Activated CD4-positive, alpha-beta T cell treated with anti-CD3 and anti-CD28 coated beads, Interleukin-2, amount 50 U/mL, for 1 hour (primary cell): ENCODE results near the gene HMGN1.
"Not testable (repeated sequence)": the region's sequence is repeated elsewhere in the genome, so short reads cannot be mapped to it uniquely, and the experiment has no call there.

Experiments used
- DNase-seq: peaks from one replicate; pipeline ENCODE4 v3.0.0-alpha.2; 2020

The HMGN1 gene

GRCh38 chr21:39348355-39349210, at the start of gene HMGN1:
Gene HMGN1 (minus strand): TSS chr21:39349088. CDS start chr21:39348917, 171 bp downstream.
- peak; percentile 82 for DNase-seq

GRCh38 chr21:39397646-39398385, 48.9 kb upstream of the HMGN1 start:
- DNase-seq = no peak

- no peak for DNase-seq
Measured at GRCh38 chr21:39392981-39393380, 44.1 kb upstream of the HMGN1 start.

GRCh38 chr21:39390212-39390765, 41.4 kb upstream of the HMGN1 start:
- no peak for DNase-seq

- no peak for DNase-seq
Measured at GRCh38 chr21:39388811-39389155, 39.9 kb upstream of the HMGN1 start.

- DNase-seq = peak; percentile 92
Measured at GRCh38 chr21:39388038-39388810, 39.3 kb upstream of the HMGN1 start.

- DNase-seq = peak; percentile 92
Measured at GRCh38 chr21:39387461-39388037, 38.7 kb upstream of the HMGN1 start.

- no peak for DNase-seq
Measured at GRCh38 chr21:39386899-39387298, 38.0 kb upstream of the HMGN1 start.

GRCh38 chr21:39386194-39386593, 37.3 kb upstream of the HMGN1 start:
- DNase-seq = no peak

- DNase-seq = peak; percentile 45
Measured at GRCh38 chr21:39385299-39386145, 36.6 kb upstream of the HMGN1 start.

- no peak for DNase-seq
Measured at GRCh38 chr21:39384674-39385298, 35.9 kb upstream of the HMGN1 start.

- DNase-seq = not testable (repeated sequence)
Measured at GRCh38 chr21:39382096-39382495, 33.2 kb upstream of the HMGN1 start.

GRCh38 chr21:39381009-39381408, 32.1 kb upstream of the HMGN1 start:
- no peak for DNase-seq

- DNase-seq = peak; percentile 86
Measured at GRCh38 chr21:39379986-39380891, 31.4 kb upstream of the HMGN1 start.

GRCh38 chr21:39377444-39378050, 28.7 kb upstream of the HMGN1 start:
- DNase-seq = no peak

- DNase-seq = no peak
Measured at GRCh38 chr21:39375446-39375845, 26.6 kb upstream of the HMGN1 start.

GRCh38 chr21:39374046-39374445, 25.2 kb upstream of the HMGN1 start:
- DNase-seq = no peak

- DNase-seq = no peak
Measured at GRCh38 chr21:39373634-39374033, 24.7 kb upstream of the HMGN1 start.

- DNase-seq = not testable (repeated sequence)
Measured at GRCh38 chr21:39369896-39370288, 21.0 kb upstream of the HMGN1 start.

GRCh38 chr21:39367783-39368182, 18.9 kb upstream of the HMGN1 start:
- DNase-seq = no peak
